Stimulated activated CD8-positive, alpha-beta memory T cell treated with anti-CD3 and anti-CD28 coated beads, Interleukin-7, amount 100 ng/mL, for 48 hours (primary cell): ENCODE measurements around the gene WFIKKN2.
"Not testable (repeated sequence)": the region's sequence is repeated elsewhere in the genome, so short reads cannot be mapped to it uniquely, and the experiment has no call there.

Source experiments
- DNase-seq, 2 donors: peaks; one replicate each; pipeline ENCODE4 v3.0.0-alpha.2; 2020; ENCODE audit warnings: low read depth in 1 of 2; ENCODE audit errors: extremely low read depth in 1 of 2

The WFIKKN2 gene

DNA sequence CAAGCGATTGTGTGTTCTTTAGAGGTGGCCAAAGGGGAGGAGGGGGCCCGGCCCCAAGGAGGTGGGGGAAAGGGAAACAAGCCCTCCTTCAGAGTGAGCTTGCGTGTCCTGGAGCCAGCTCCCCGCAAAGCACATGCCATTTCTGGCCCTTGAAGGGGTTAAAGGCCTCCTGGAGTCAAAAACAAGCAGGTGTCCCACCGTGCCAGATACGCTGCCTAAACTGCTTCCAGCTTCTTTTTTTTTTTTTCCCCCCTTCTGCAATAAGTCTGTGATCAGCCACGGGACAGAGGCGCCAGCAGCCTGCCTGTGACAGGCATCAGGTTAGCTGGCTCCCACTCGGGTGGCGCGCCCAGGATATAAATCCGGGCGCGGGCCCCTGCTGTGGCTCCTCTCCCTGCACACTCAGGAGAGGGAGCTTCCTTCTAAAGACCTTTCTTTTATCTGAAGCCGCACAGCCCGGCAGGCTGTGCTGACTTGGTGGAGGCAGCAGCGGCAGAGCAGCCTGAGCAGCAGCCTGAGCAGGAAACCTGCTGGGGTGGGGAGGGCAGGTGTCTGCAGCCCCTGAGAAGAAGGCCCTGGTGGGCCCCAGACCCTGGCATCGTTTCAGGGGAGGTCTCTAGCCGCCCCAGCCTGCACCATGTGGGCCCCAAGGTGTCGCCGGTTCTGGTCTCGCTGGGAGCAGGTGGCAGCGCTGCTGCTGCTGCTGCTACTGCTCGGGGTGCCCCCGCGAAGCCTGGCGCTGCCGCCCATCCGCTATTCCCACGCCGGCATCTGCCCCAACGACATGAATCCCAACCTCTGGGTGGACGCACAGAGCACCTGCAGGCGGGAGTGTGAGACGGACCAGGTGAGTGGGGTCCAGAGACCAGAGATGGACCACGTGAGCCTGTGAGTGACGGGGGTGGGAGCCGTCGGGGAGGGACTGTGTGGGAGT lies at the start of gene WFIKKN2:
TSS of gene WFIKKN2 (plus strand) at position 286 of the 934 bp plus-strand sequence. CDS start at position 638, 352 bp downstream.
- no peak for DNase-seq

DNA sequence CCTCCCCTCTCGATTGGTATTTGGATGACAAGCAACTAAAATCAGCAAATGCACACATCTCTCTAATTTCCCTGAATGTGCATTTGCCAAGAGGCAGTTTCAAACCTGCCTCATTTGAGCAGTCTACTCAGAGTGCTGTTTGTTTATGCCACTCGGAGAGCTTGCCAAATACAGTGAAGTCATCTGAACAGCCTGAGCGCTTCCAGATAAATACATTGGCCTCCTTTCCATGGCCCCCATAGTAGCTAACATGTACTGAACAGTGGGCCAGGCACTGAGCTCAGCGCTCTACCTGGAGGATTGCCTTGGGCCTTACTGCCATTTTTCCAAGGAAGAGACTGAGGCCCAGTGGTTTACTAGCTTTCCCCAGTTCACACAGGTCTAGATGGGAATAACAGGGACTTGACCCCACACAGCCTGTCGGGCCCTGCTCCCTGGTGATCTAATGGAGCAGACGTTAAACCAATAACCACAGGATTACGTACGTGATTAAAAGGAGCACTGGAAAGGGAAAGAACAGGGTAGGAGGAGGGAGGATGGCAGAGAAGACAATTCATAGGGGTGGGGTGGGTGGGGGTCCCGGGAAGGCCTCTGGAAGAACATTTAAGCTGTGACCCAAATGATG lies 49.3 kb upstream of the WFIKKN2 start:
- no peak for DNase-seq

DNA sequence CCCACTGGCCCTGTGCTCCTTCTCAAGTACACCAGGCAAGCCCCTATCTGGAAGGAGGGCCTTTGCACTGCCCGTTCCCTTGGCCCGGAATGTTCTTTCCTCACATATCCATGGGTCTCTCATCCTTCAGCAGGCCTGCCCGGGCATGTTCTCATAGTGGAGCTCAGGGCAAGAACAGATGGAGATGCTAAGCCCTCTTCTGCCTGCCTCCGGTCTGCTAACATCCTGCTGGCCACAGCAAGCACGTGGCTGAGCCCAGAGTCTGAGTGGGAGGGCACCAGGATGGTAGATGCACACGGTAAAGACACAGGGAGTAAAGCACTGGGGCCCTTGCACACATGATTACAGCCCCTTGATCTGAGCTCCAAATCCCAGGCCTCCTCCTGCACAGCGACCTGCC lies 48.3 kb upstream of the WFIKKN2 start:
- DNase-seq = no peak

DNA sequence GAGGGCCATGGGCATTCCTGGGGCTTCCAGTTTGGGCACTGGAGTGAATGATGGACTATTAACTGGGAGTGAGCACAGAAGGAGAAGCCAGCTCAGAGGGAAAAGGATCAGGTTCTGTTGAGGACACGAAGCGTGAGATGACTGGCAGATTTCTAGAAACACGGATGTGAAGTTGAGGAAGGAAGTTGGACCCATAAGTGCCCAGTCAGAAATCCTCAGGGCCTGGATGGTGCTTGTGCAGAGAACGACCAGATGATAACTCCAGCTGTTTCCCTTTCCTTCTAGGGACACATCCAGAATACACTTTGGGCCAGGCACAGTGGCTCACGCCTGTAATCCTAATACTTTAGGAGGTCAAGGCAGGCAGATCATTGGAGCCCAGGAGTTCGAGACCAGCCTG lies 44.8 kb upstream of the WFIKKN2 start:
- DNase-seq = no peak

GRCh38 chr17:50792132-50792531 lies 43.3 kb upstream of the WFIKKN2 start:
- no peak for DNase-seq

- no peak for DNase-seq
Measured at GRCh38 chr17:50793007-50793406, 42.4 kb upstream of the WFIKKN2 start.

GRCh38 chr17:50794361-50794760 lies 41.0 kb upstream of the WFIKKN2 start:
- no peak for DNase-seq

DNA sequence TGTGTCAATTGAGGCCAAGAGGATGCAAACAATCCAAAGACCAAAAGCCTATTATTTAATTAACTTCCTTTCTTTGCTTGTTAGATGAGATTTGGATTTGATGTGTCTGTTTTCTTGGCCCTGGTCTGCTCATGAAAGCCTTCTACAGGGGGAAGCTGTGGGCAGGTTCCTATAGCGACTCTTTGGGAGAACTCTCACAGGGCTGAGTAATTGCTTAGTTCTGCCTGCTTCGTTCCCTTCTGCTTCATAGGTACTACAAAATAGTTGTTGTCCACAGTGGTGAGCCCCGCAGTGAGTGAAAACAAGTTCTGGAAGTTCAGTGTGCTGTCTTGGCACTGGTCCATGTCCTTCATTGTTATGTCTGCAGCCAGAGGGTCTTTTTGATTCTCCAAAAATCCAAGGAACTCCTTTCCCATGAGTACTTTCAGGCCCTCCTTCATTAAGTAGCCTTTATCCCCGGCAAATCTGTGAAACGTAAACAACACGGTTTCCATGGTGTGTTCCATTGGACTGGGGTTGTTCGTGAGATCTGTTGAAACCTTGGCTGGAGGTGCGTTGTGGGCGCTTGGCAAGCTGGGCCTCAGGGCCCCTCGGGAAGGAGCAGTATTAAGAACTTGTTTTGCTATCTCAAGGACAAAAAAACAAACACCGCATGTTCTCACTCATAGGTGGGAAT lies 38.1 kb upstream of the WFIKKN2 start:
- no peak for DNase-seq

GRCh38 chr17:50798424-50799288 lies 36.7 kb upstream of the WFIKKN2 start:
- no peak for DNase-seq

DNA sequence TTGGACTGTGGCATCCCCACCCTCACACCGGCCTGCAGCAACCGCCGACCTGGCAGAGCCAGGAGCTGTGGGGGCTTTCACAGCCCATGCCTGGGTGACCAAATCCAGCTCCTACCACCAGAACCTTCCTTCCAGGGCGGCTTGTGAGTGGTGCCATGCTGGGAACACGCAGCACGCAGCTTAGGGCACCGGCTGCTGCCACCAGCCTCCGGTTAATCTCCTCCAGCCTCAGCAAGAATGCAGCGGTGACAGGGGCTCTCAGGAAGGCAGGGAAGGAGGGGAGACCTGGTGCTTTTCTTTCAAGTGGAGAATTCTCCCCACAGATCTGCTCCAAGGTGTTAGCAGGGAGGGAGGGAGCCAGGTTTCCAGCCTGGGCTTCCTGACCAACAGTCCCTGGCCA lies 35.8 kb upstream of the WFIKKN2 start:
- DNase-seq = no peak

- DNase-seq = no peak
Measured at GRCh38 chr17:50800196-50800700, 35.1 kb upstream of the WFIKKN2 start.

DNA sequence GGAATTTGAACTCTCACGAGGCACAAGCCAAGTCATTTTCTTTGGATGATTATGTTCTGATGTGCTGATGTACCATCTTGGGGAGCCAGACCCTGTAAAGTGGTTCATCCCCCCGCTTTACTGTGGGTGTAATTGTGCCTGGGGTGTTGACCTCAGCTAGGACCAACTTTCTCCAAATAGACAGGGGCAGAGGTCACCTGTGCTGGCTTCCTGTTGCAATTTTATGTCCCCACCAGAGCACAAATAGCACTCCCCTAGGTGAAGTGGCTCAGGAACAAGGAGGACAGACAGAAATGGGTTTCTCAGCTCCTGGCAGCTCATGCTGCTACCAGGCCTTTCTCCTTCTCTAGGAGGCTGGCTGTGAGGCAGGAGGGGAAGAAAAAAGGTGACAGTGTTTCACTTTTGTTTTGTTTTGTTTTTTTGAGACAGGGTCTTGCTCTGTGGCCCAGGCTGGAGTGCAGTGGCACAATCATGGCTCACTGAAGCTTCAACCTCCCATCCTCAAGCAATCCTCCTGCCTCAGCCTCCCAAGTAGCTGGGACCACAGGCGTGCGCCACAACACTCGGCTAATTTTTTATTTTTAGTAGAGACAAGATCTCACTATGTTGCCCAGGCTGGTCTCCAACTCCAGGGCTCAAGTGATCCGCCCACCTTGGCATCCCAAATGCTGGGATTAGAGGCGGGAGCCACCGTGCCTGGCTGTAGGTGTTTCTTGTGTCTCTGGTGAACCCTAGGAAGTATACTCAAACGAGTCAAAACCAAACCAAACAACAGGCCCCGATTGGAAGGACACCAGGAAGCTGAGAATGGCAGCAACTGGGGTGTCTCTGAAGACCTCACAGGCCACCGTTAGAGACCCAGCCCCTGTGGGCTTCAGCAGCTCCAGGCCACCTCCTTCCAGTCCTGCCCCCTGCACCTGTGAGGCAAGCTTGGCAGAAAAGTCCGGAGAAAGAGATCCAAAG lies 32.5 kb upstream of the WFIKKN2 start:
- DNase-seq = no peak

DNA sequence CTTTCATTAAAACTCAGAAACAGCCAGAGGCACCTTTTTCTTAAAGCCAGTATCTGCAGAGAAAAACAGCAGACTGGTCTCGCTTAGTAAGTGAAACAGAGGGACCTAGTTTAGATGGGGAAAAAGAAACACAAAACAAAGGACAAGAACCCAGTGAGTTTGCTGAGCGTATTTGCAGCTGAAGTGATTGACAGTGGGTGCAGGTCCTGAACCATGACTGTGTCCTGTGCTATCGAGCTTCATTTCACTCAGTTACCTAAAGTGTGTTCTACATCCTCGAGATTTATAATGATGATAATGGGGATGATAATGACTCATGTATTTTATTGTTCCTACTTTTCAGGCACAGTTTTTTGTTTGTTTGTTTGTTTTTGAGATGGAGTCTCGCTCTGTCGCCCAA lies 31.7 kb upstream of the WFIKKN2 start:
- DNase-seq = no peak

DNA sequence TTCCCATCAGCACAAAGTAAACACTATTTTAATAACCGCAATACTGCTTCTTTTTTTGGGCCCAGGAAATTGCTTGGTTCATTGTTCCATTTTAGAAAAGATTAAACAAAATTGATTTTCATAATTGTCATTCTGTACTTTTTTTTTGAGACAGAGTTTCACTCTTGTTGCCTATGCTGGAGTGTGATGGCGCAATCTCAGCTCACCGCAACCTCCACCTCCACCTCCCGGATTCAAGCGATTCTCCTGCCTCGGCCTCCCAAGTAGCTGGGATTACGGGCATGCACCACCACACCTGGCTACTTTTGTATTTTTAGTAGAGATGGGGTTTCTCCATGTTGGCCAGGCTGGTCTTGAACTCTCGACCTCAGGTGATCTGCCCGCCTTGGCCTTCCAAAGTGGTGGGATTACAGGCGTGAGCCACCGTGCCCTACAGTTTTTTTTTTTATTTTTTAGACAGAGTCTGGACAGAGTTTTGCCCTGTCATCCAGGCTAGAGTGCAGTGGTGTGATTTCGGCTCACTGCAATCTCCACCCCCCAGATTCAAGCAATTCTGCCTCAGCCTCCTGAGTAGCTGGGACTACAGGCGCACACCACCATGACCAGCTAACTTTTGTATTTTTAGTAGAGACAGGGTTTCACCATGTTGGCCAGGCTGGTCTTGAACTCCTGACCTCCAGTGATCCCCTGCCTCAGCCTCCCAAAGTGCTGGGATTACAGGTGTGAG lies 30.5 kb upstream of the WFIKKN2 start:
- DNase-seq = not testable (repeated sequence)

- no peak for DNase-seq
Measured at GRCh38 chr17:50805486-50805885, 29.9 kb upstream of the WFIKKN2 start.

DNA sequence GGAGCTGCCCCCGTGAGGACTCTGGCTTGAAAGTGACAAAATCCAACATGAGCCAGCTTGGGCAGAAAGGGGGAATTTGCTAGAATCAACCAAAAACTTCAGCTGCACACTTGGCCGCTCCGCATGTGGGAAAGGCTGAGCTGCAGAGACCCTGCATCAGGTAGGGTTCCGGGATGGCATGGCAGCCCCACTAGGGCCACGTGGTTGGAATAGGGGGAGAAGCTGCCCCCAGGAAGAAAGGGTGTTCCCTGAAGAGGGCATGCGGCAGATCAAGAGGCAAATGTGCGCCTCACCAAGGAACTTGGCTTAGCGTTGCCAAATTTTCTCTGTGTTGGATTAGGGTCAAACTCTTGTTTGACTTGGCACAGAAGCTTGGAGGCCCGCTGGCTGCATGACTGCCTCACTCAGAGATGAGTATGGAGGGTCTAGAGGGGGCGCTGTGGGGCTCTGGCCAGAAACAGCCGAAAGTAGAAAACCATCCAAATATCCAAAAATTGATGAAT lies 29.2 kb upstream of the WFIKKN2 start:
- DNase-seq = no peak

DNA sequence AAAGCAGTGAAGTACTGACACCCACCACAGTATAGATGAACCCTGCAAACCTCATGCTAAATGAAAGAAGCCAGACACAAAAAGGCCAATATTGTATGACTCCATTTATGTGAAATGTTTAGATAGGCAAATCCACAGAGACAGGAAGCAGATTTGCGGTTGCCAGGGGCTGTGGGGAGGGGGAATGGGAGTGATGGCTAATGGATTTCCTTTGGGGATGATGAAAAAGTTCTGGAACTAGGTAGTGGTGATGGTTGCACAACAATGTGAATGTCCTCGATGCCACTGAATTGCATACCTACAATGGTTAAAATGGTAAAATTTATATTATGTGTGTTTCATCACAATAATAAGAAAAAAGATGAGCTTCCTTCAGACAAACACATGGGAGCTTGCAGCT lies 28.4 kb upstream of the WFIKKN2 start:
- DNase-seq = no peak

- no peak for DNase-seq
Measured at GRCh38 chr17:50807675-50808074, 27.7 kb upstream of the WFIKKN2 start.

- DNase-seq = no peak
Measured at GRCh38 chr17:50808413-50808812, 27.0 kb upstream of the WFIKKN2 start.
